Measurements from ENCODE around the gene SPATA45.
"Not testable (repeated sequence)": the region's sequence is repeated elsewhere in the genome, so short reads cannot be mapped to it uniquely, and the experiment has no call there.

The SPATA45 gene

DNA sequence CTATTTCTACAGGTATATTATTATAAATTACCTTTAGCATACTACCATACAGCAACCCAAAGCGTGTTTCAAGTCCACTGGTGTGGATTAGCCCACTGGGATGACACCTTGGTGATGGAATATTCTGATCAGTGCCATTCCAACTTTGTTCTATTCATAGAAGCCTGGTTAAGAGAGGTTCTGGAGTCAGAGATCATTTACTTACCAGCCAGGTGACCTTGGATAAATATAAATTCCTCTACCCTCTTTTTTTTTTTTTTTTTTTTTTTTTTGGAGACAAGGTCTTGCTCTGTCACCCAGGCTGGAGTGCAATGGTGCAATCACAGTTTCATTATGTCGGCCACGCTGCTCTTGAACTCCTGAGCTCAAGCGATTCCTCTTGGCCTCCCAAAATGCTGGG is at the start of gene SPATA45:
SPATA45 (minus strand) TSS at position 101 of the 400 bp plus-strand sequence. CDS start 11,500 bp downstream, outside the sequence.
- no peak for DNase-seq (ENCODE audit: low spot score)

DNA sequence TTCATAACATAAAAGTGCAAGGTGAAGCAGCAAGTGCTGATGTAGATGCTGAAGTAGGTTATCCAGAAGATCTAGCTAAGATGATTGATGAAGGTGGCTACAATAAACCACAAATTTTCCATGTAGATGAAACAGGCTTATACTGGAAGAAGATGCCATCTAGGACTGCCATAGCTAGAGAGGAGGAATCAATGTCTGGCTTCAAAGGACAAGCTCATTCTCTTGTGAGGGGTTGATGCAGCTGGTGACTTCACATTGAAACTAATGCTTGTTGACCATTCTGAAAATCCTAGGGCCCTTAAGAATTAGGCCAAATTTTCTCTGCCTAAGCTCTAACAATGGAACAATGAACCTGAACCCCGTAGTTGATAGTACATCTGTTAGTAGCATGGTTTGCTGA is 44.7 kb upstream of the SPATA45 start:
- no peak for DNase-seq (ENCODE audit: low spot score)

DNA sequence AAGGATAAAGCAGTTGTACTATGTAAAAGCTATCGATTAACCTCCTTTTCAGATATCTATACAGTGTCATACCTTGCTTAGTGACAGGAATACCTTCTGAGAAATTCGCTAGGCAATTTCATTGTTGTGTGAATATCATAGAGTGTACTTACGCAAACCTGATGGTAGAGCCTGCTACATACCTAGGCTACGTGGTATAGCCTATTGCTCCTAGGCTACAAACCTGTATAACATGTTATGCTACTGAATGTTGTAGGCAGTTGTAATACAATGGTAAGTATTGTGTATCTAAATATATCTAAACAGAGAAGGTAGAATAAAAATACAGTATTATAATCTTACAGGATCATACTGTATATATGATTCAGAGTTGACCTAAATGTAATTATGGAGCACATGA is 37.1 kb upstream of the SPATA45 start:
- no peak for DNase-seq (ENCODE audit: low spot score)

DNA sequence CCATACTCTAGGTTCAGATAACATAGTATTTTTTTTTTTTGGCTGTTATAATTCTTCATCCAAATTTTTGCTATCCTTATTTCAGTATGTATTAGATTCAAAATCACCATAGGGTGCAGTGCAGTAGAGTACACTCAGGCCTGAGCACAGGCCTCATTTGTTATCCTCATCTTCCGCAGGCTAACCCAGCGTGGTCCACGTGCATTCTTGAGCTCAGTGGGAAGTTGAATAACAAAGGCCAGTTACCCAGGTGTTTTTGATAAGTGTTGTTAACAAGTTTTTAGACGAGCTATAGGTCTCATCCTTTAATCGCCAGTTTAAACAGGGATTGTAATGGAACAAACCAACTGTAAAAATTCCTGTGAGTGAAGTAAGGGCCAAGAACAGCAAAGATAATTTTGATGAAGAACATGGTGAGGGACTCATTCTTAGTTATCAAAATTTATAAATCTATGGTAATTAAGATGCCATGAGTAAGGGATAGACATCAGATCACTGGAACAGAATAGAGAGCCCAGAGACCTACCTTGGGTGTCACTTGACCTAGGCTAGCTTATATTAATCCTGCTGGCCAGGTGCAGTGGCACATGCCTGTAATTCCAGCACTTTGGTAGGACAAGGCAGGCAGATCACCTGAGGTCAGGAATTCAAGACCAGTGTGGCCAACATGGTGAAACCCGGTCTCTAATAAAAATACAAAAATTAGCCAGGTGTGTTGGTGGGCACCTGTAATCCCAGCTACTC is 32.7 kb upstream of the SPATA45 start:
- no peak for DNase-seq (ENCODE audit: low spot score)

DNA sequence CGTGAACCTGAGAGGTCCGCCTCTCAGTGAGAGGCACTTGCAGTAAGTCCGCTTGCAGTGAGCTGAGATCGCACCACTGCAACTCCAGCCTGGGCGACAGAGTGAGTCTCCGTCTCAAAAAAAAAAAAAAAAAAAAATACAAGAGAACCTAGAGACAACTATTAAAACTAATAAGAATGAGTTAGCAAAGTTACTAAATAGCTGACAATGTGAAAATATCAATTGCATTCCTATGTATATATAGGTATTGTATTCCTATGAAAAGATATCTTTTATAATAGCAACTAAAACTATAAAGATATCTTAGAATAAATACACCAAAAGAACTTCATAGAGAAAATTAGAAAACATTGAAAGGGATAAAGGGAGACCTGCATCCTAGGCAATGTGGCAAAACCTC is 31.0 kb upstream of the SPATA45 start:
- DNase-seq (ENCODE audit: low spot score): no peak

GRCh38 chr1:212873518-212873917 is 26.1 kb upstream of the SPATA45 start:
- DNase-seq (ENCODE audit: low spot score): no peak

GRCh38 chr1:212871976-212872375 is 24.5 kb upstream of the SPATA45 start:
- DNase-seq (ENCODE audit: low spot score): no peak

- no peak for DNase-seq (ENCODE audit: low spot score)
Measured at GRCh38 chr1:212867192-212867591, 19.7 kb upstream of the SPATA45 start.

GRCh38 chr1:212864201-212864600 is 16.8 kb upstream of the SPATA45 start:
- DNase-seq (ENCODE audit: low spot score): no peak

DNA sequence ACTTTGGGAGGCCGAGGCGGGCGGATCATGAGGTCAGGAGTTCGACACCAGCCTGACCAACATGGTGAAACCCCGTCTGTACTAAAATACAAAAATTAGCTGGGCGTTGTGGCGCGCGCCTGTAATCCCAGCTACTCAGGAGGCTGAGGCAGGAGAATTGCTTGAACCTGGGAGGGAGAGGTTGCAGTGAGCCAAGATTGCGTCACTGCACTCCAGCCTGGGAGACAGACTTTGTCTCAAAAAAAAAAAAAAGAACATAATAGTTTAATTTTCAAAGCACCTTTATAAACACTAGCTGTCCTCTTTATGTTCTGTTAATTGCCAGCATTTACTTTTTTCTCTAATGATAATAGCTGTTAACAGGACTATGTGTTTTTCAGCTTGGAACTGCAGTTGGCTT is 15.9 kb upstream of the SPATA45 start:
- not testable (repeated sequence) for DNase-seq (ENCODE audit: low spot score)

- no peak for DNase-seq (ENCODE audit: low spot score)
Measured at GRCh38 chr1:212862111-212862690, 14.8 kb upstream of the SPATA45 start.

- DNase-seq (ENCODE audit: low spot score): no peak
Measured at GRCh38 chr1:212860713-212861581, 13.5 kb upstream of the SPATA45 start.

- DNase-seq (ENCODE audit: low spot score): no peak
Measured at GRCh38 chr1:212858461-212859265, 11.2 kb upstream of the SPATA45 start.

- DNase-seq (ENCODE audit: low spot score): peak; percentile 83
Measured at GRCh38 chr1:212857992-212858460, 10.6 kb upstream of the SPATA45 start, which contains the start of gene FLVCR1. Gene FLVCR1 (plus strand): TSS chr1:212858275. CDS start chr1:212858453, 178 bp downstream.

- DNase-seq (ENCODE audit: low spot score): no peak
Measured at GRCh38 chr1:212856755-212857154, 9.3 kb upstream of the SPATA45 start.

- DNase-seq (ENCODE audit: low spot score): no peak
Measured at GRCh38 chr1:212853658-212854057, 6.2 kb upstream of the SPATA45 start.

- no peak for DNase-seq (ENCODE audit: low spot score)
Measured at GRCh38 chr1:212852105-212852688, 4.7 kb upstream of the SPATA45 start.

DNA sequence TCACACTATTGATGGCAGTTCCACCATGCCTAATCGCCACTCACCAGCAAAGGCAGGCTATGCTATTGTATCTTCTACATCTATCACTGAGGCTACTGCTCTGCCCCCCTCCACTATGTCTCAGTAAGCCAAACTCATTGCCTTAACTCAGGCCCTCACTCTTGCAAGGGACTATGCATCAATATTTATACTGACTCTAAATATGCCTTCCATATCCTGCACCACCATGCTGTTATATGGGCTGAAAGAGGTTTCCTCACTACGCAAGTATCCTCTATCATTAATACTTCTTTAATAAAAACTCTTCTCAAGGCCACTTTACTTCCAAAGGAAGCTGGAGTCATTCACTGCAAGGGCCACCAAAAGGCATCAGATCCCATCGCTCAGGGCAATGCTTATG is 2.9 kb downstream of the SPATA45 start:
- not testable (repeated sequence) for DNase-seq (ENCODE audit: low spot score)

DNA sequence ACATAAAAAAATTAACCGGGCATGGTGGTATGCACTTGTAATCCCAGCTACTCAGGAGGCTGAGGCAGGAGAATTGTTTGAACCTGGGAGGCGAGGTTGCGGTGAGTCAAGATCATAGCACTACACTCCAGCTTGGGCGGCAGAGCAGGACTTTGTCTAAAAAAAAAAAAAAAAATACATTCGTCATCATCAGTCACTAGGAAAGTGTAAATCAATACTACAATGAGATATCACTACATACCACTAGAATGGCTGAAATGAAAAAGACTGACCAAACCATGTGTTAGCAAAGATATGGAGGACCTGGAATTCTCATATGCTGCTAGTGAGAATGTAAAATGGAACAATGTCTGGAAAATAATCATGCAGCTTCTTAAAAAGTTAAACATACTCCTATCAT is 9.3 kb downstream of the SPATA45 start:
- no peak for DNase-seq (ENCODE audit: low spot score)

GRCh38 chr1:212833211-212834207 is 13.9 kb downstream of the SPATA45 start:
- DNase-seq (ENCODE audit: low spot score): not testable (repeated sequence)

All from HuH-7.5 (cell line).